ENCODE results near the gene JAKMIP1. TPM values are rescaled to one million over a fixed set of nuclear protein-coding genes. Genes with fewer than 3 reads are reported as not detected.
A peak's percentile ranks its signal among the peaks of the same experiment; 100 is the strongest.

Gene JAKMIP1
- total RNA-seq, 4 donors from 2014 or later = 0.67 to 1.3 (median 1.1) TPM

DNA sequence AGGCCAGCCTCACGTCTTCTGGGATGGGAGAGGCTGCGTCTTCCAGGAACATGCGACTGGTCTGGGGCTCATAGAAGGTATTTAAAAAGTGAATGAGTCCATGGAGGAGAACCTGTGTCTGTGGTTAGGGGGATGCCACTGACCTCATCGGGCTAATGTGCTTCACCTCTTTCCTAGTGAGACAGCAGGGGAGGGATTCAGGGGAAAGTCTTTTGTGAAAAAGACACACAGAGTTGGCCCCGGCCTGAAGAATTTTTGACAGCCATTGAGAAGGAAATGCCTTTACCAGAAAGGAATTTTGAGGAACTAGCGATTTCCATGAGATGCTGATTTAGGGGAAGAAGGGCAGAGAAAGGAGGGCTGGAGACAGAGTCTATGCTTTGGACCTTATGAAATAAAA is 171.1 kb downstream of the JAKMIP1 start:
- intact Hi-C loops (cut with DNase I) = no loop called here
- no peaks in the 10 kb centered on the region for H3K27me3 ChIP-seq
- H3K27ac ChIP-seq = no peak overlapping the region
- no peak for TF ChIP-seq POLR2A (IDR thresholded peaks at IDR 0.05)
- TF ChIP-seq, protein P1, sequence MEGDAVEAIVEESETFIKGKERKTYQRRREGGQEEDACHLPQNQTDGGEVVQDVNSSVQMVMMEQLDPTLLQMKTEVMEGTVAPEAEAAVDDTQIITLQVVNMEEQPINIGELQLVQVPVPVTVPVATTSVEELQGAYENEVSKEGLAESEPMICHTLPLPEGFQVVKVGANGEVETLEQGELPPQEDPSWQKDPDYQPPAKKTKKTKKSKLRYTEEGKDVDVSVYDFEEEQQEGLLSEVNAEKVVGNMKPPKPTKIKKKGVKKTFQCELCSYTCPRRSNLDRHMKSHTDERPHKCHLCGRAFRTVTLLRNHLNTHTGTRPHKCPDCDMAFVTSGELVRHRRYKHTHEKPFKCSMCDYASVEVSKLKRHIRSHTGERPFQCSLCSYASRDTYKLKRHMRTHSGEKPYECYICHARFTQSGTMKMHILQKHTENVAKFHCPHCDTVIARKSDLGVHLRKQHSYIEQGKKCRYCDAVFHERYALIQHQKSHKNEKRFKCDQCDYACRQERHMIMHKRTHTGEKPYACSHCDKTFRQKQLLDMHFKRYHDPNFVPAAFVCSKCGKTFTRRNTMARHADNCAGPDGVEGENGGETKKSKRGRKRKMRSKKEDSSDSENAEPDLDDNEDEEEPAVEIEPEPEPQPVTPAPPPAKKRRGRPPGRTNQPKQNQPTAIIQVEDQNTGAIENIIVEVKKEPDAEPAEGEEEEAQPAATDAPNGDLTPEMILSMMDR (IDR thresholded peaks at IDR 0.05) = no peak
- H3K9me3 ChIP-seq = no peaks in the 10 kb centered on the region
- H3K36me3 ChIP-seq = no peaks in the 10 kb centered on the region
- H3K4me1 ChIP-seq = peaks cover 16 to 38% (median 25%) of the 10 kb centered on the region in 3 donors
- WGBS, 2 donors = 80 to 82% methylated on average over 6 of the region's 6 CpGs
- H3K4me3 ChIP-seq = no peak overlapping the region
- no peak for DNase-seq

DNA sequence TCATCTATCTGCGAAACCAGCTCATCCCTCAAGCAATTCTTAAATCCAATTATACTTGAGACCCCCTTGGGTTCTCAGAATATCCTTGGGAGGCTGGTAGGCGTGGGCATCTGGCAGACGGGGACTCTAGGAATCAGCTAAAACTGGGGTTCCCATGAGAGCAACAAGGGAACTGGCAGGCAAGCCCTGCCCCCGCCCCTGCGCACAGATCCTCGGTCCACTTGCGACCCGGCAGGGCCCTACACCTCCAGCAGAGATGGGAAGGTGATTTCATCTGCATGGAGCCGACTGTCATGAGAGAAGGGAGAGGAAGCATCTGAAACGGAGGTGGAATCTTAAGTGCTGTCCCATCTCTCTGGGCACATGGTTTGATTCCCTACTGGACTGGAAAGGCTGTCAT is 172.2 kb downstream of the JAKMIP1 start:
- Histone ChIP-seq H3K4me3 (no peak overlapping the region), H3K27ac (peak overlapping the region; percentile 50 to 87 (median 78)), H3K9me3 (no peaks in the 10 kb centered on the region), H3K4me1 (peaks cover 15 to 37% (median 22%) of the 10 kb centered on the region in 3 donors), H3K36me3 (no peaks in the 10 kb centered on the region), H3K27me3 (no peaks in the 10 kb centered on the region)
- TF ChIP-seq, protein P1 (IDR thresholded peaks at IDR 0.05) = no peak
- no peak for TF ChIP-seq POLR2A (IDR thresholded peaks at IDR 0.05)
- DNase-seq = no peak
- intact Hi-C loops (cut with DNase I) = no loop called here
- WGBS, 2 donors = 75 to 90% methylated on average over 4 to 7 of the region's 10 CpGs

DNA sequence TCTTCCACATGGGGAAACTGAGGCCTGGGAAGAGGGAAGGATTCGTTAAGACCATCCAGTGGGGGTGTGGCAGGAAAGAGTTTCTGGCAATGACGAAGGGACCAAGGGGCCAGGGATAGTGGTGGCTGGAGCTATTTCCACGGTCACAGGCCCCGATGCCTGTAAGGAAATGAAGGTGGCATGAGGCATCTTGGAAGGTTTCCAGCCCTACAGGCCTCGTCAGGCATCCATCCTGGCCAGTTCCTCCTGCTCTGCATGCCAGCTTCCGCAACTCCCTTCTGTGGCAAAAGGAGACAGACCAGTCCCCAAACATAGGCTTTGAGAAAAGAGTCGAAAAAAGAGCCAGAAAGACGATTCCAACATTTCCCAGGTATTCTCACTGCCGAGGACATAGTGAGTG is 173.0 kb downstream of the JAKMIP1 start:
- Histone ChIP-seq H3K36me3 (no peaks in the 10 kb centered on the region), H3K4me1 (peaks cover 9 to 29% (median 14%) of the 10 kb centered on the region in 3 donors), H3K4me3 (no peak overlapping the region), H3K27ac (peak overlapping the region; percentile 50 to 87 (median 78)), H3K9me3 (no peaks in the 10 kb centered on the region), H3K27me3 (peaks cover 0 to 4% (median 0%) of the 10 kb centered on the region in 4 donors)
- intact Hi-C loops (cut with DNase I) = no loop called here
- no peak for TF ChIP-seq POLR2A (IDR thresholded peaks at IDR 0.05)
- TF ChIP-seq, protein P1 (IDR thresholded peaks at IDR 0.05) = peak in 2 of 6 experiments; percentile 7 to 8
- WGBS, 2 donors = 23 to 45% methylated on average over 9 of the region's 9 CpGs
- DNase-seq = no peak

DNA sequence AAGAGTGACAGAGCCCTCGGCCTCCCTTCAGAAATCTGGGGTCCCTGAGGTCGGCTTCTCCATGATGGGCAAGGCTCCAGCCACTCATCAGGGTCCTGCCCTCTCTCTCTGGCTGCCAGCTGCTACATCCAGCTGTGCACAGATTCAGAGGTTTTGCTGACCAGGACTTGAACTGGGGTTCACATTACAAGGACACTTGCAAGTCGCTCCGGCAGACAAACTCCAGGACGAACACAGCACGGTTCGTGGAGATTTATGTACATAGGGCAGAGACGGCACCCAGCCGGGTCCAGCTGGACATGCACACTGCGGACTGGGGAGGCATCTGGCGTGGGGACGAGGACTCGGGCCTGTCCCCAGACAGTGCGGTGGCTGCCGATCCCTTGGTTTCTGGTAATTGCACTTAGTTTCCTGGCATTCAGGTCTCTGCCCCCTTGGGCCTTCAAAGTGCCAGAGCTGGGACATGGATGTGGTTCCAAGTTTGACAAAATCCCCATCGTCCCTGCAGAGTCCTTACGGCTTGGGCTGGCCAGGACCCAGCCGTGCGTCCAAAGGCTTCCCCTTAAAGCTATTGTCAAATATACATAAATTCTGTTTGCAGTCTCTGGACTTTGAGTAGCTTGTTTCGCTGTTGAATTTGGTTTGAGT is 175.9 kb downstream of the JAKMIP1 start:
- Histone ChIP-seq H3K4me1 (peaks cover 6 to 19% (median 12%) of the 10 kb centered on the region in 3 donors), H3K9me3 (no peaks in the 10 kb centered on the region), H3K36me3 (no peaks in the 10 kb centered on the region), H3K27me3 (peaks cover 0 to 25% (median 0%) of the 10 kb centered on the region in 4 donors), H3K4me3 (no peak overlapping the region), H3K27ac (no peak overlapping the region)
- TF ChIP-seq, protein P1 (IDR thresholded peaks at IDR 0.05) = no peak
- TF ChIP-seq POLR2A (IDR thresholded peaks at IDR 0.05) = no peak
- DNase-seq = no peak
- intact Hi-C loops (cut with DNase I) = no loop called here
- 78 to 82% methylated on average over 10 to 12 of the region's 20 CpGs for WGBS, 2 donors

DNA sequence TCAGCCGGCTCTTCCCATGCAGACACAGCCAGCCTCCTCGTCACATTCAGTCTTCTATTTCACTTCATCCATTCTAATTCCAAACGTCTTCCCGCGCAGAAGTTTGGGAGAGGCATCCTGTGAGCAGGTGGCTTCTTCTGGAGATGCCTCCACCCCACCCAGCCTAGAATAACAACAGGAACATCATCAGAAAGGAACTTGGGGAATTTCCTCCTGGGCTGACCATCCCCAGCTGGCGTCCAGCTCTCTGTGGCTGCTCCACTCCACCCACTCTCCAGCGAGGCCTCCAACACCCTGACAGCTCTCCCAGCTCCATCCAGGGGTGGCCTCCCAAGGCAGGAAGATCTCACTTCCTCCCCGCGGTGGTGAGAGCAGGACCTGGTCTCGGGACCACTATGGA is 176.6 kb downstream of the JAKMIP1 start:
- intact Hi-C loops (cut with DNase I) = no loop called here
- Histone ChIP-seq H3K4me3 (no peak overlapping the region), H3K27ac (no peak overlapping the region), H3K36me3 (no peaks in the 10 kb centered on the region), H3K27me3 (peaks cover 0 to 32% (median 0%) of the 10 kb centered on the region in 4 donors), H3K9me3 (no peaks in the 10 kb centered on the region), H3K4me1 (peaks cover 6 to 19% (median 12%) of the 10 kb centered on the region in 3 donors)
- TF ChIP-seq POLR2A (IDR thresholded peaks at IDR 0.05) = no peak
- TF ChIP-seq, protein P1 (IDR thresholded peaks at IDR 0.05) = no peak
- DNase-seq = no peak
- 78 to 81% methylated on average over 4 to 10 of the region's 10 CpGs for WGBS, 2 donors

Data from esophagus squamous epithelium (tissue), 5 donors.